B cell (primary cell): ENCODE results near the gene TMEM82.

ENCODE experiments used
- CTCF ChIP-seq: fragments of 200-600 bp; IDR thresholded peaks from one replicate; pipeline ENCODE4 v1.8.0; 2022; ENCODE audit warnings: antibody characterized with exemption, mild to moderate bottlenecking
- EZH2 ChIP-seq: IDR thresholded peaks from 2 replicates; pipeline ENCODE4 v1.6.1; 2012; ENCODE audit warnings: borderline replicate concordance, low read depth, mild to moderate bottlenecking, moderate library complexity, low read length; ENCODE audit not compliant: insufficient read depth, poor library complexity, severe bottlenecking

GRCh38 chr1:15786581-15786980 lies 44.3 kb downstream of the TMEM82 start:
- TF ChIP-seq CTCF (no peak), EZH2 (no peak)
